ENCODE data around the gene ZBTB20. TPM values are rescaled to one million over a fixed set of nuclear protein-coding genes. Genes with fewer than 3 reads are reported as not detected.
A peak's percentile ranks its signal among the peaks of the same experiment; 100 is the strongest.

ZBTB20 gene
- total RNA-seq, 1 donor from 2014 or later = 23.5 TPM

DNA sequence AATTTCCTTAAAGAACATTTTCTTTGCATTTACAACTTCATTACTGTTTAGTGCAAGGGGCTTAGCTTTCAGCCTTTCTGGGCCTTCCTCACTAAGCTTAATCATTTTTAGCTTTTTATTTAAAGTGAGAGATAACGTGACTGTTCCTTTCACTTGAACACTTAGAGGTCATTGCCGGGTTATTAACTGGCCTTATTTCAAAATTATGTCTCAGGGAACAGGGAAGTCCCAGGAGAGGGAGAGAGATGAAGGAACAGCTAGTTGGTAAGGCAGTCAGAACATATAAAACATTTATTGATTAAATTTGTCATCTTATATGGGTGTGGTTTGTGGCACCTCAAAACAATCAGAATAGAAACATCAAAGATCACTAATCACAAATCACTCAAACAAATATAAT is 584.5 kb downstream of the ZBTB20 start:
- H3K4me3 ChIP-seq (ENCODE audit: low read length in 3 of 3) = no peak overlapping the region
- peaks cover 10 to 21% (median 12%) of the 10 kb centered on the region in 3 donors for H3K4me1 ChIP-seq (ENCODE audit: control insufficient read depth in 3 of 3, insufficient read depth in 3 of 3, low read length in 3 of 3)
- H3K27ac ChIP-seq (ENCODE audit: low read depth, low read length) = no peak overlapping the region
- H3K36me3 ChIP-seq (ENCODE audit: control insufficient read depth in 3 of 3, insufficient read depth in 3 of 3, low read length in 3 of 3) = no peaks in the 10 kb centered on the region
- no peaks in the 10 kb centered on the region for H3K27me3 ChIP-seq (ENCODE audit: control insufficient read depth in 3 of 3, insufficient read depth in 3 of 3, low read length in 3 of 3)
- H3K9me3 ChIP-seq (ENCODE audit: control insufficient read depth in 3 of 3, low read length in 3 of 3) = no peaks in the 10 kb centered on the region
- no peak overlapping the region for H3K9ac ChIP-seq (ENCODE audit: low read depth in 1 of 3, low read length in 3 of 3)

DNA sequence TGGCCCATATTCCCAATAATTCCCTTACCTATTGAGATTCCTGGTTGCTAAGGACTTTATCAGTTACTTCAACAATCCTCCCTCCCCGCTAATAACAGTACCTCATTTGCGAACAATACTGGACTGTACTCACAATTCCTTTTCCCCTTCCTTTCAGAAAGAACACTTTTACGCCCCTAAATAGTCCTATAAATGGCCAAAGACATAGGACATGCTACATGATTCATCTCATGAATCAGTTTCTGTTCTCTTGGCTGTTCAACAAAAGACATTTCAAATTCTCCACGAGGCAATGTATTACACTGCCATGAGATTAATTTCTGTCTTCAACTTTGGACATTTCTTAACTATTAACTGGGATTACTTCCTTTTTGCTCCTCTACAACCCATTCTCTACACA is 588.8 kb downstream of the ZBTB20 start:
- H3K9ac ChIP-seq (ENCODE audit: low read depth in 1 of 3, low read length in 3 of 3) = no peak overlapping the region
- H3K27ac ChIP-seq (ENCODE audit: low read depth, low read length) = peak overlapping the region; percentile 1
- H3K9me3 ChIP-seq (ENCODE audit: control insufficient read depth in 3 of 3, low read length in 3 of 3) = no peaks in the 10 kb centered on the region
- no peaks in the 10 kb centered on the region for H3K36me3 ChIP-seq (ENCODE audit: control insufficient read depth in 3 of 3, insufficient read depth in 3 of 3, low read length in 3 of 3)
- H3K27me3 ChIP-seq (ENCODE audit: control insufficient read depth in 3 of 3, insufficient read depth in 3 of 3, low read length in 3 of 3) = no peaks in the 10 kb centered on the region
- H3K4me1 ChIP-seq (ENCODE audit: control insufficient read depth in 3 of 3, insufficient read depth in 3 of 3, low read length in 3 of 3) = peaks cover 7 to 20% (median 12%) of the 10 kb centered on the region in 3 donors
- no peak overlapping the region for H3K4me3 ChIP-seq (ENCODE audit: low read length in 3 of 3)

DNA sequence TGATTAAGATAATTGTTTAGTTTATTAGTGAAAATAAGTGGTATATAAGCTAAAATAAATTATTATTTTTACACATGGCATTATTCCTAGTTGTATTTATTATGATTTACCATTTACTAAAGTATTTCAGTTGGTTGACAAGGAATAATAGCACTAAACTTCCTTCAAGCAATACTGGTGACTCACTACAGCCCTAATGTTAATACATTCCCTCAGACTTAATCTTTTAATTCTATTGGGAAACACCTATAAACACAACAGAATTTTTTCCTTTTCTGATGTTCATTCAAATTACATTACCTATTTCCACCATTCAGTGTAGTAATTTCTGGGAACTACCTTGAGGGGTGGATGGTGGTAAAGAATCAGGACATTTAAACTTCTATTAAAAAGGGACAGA is 589.3 kb downstream of the ZBTB20 start:
- Histone ChIP-seq H3K4me3 (ENCODE audit: low read length in 3 of 3) (no peak overlapping the region), H3K9me3 (ENCODE audit: control insufficient read depth in 3 of 3, low read length in 3 of 3) (no peaks in the 10 kb centered on the region), H3K27ac (ENCODE audit: low read depth, low read length) (no peak overlapping the region), H3K4me1 (ENCODE audit: control insufficient read depth in 3 of 3, insufficient read depth in 3 of 3, low read length in 3 of 3) (peaks cover 7 to 20% (median 12%) of the 10 kb centered on the region in 3 donors), H3K27me3 (ENCODE audit: control insufficient read depth in 3 of 3, insufficient read depth in 3 of 3, low read length in 3 of 3) (no peaks in the 10 kb centered on the region), H3K9ac (ENCODE audit: low read depth in 1 of 3, low read length in 3 of 3) (no peak overlapping the region), H3K36me3 (ENCODE audit: control insufficient read depth in 3 of 3, insufficient read depth in 3 of 3, low read length in 3 of 3) (no peaks in the 10 kb centered on the region)

DNA sequence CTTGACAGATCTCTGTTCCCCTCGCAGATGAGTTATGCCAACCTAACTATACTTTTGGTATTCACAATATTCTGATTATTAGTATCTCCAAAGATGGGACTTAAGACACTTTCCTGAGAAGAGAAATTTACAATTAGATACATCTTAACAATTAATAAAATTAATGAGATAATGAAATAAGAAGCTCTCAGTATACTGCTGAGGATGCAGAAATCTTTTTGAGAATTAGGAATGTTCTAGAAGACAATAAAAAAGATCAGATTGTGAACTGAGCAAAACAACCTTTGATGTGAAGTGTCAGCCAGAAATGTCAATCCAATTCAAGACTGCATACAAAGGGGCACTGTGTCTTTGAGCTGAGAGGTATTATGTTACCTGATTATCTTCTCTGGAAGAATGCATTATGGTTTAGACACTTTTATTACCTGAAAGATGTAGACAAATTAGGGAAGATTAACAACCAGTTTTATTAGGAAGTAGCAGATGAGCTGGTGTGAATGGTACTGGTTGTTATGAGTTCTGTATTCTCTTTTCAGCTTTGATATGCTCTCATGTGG is 590.4 kb downstream of the ZBTB20 start:
- no peak overlapping the region for H3K4me3 ChIP-seq (ENCODE audit: low read length in 3 of 3)
- H3K9me3 ChIP-seq (ENCODE audit: control insufficient read depth in 3 of 3, low read length in 3 of 3) = no peaks in the 10 kb centered on the region
- peaks cover 7 to 20% (median 12%) of the 10 kb centered on the region in 3 donors for H3K4me1 ChIP-seq (ENCODE audit: control insufficient read depth in 3 of 3, insufficient read depth in 3 of 3, low read length in 3 of 3)
- H3K27me3 ChIP-seq (ENCODE audit: control insufficient read depth in 3 of 3, insufficient read depth in 3 of 3, low read length in 3 of 3) = no peaks in the 10 kb centered on the region
- H3K36me3 ChIP-seq (ENCODE audit: control insufficient read depth in 3 of 3, insufficient read depth in 3 of 3, low read length in 3 of 3) = no peaks in the 10 kb centered on the region
- H3K9ac ChIP-seq (ENCODE audit: low read depth in 1 of 3, low read length in 3 of 3) = no peak overlapping the region
- no peak overlapping the region for H3K27ac ChIP-seq (ENCODE audit: low read depth, low read length)

DNA sequence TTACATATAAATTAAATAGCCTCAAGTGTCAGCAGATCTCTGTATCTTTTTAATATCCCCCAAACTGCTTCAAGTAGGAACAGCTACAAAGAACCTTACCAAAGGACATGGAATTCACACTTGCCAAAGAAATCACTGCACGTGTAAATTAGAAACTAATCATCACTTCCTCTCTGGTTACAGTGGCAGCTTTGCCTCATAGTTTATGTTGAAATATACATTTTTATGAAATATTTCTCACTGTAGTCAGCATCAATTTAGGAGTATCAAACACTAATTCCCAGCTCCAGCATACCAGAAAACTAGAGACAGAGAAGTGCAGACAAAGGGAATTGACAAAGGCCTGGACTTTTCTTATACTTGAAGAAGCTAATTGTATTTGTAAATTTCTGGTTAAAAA is 592.4 kb downstream of the ZBTB20 start:
- no peak overlapping the region for H3K9ac ChIP-seq (ENCODE audit: low read depth in 1 of 3, low read length in 3 of 3)
- no peaks in the 10 kb centered on the region for H3K27me3 ChIP-seq (ENCODE audit: control insufficient read depth in 3 of 3, insufficient read depth in 3 of 3, low read length in 3 of 3)
- H3K9me3 ChIP-seq (ENCODE audit: control insufficient read depth in 3 of 3, low read length in 3 of 3) = no peaks in the 10 kb centered on the region
- H3K27ac ChIP-seq (ENCODE audit: low read depth, low read length) = no peak overlapping the region
- peaks cover 7 to 20% (median 12%) of the 10 kb centered on the region in 3 donors for H3K4me1 ChIP-seq (ENCODE audit: control insufficient read depth in 3 of 3, insufficient read depth in 3 of 3, low read length in 3 of 3)
- H3K4me3 ChIP-seq (ENCODE audit: low read length in 3 of 3) = no peak overlapping the region
- no peaks in the 10 kb centered on the region for H3K36me3 ChIP-seq (ENCODE audit: control insufficient read depth in 3 of 3, insufficient read depth in 3 of 3, low read length in 3 of 3)

DNA sequence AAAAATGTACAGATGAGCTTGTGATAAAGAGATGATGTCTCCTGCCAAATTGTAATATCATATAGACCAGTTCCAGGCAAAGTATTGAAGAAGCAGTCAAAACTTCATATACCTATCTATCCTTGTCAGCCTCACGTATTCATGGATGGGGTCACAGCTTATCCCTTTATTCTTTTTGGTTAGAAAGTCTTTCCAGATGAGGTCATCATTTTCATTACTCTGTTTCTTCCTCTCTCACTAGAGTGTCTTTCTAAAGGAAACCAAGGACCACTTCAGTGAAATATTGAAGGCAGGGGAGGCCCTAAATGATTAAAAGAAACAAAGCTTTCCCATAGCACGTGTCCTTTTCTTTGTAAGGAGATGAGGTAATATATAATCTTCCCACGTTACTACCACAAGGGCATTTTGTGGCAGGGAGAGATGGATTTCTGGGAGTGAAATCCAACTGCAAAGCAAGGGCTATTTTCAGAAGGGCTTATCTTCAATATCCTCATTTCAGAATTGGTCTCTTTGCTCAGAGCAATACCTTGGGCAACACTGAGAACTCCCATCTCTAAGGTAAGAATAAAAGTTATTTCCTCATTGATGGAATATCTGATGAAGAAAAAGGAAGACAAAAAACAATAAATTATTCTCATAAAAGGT is 593.0 kb downstream of the ZBTB20 start:
- Histone ChIP-seq H3K27me3 (ENCODE audit: control insufficient read depth in 3 of 3, insufficient read depth in 3 of 3, low read length in 3 of 3) (no peaks in the 10 kb centered on the region), H3K9me3 (ENCODE audit: control insufficient read depth in 3 of 3, low read length in 3 of 3) (no peaks in the 10 kb centered on the region), H3K4me1 (ENCODE audit: control insufficient read depth in 3 of 3, insufficient read depth in 3 of 3, low read length in 3 of 3) (peaks cover 7 to 20% (median 12%) of the 10 kb centered on the region in 3 donors), H3K36me3 (ENCODE audit: control insufficient read depth in 3 of 3, insufficient read depth in 3 of 3, low read length in 3 of 3) (no peaks in the 10 kb centered on the region), H3K4me3 (ENCODE audit: low read length in 3 of 3) (no peak overlapping the region), H3K27ac (ENCODE audit: low read depth, low read length) (no peak overlapping the region), H3K9ac (ENCODE audit: low read depth in 1 of 3, low read length in 3 of 3) (no peak overlapping the region)

DNA sequence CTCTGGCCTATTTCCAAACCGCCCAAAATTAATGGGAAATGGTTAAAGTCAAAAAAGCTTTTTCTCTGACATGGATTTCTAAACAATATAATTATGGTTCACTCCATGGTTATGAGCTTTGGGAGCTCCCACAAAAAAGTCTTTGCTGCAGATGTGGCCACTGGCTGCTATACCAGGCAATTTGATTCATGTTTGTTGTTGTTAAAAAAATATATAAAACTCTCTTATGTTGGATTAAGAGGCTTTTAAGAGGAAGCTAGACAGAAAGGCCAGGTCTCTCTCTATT is 594.6 kb downstream of the ZBTB20 start:
- Histone ChIP-seq H3K27ac (ENCODE audit: low read depth, low read length) (no peak overlapping the region), H3K36me3 (ENCODE audit: control insufficient read depth in 3 of 3, insufficient read depth in 3 of 3, low read length in 3 of 3) (no peaks in the 10 kb centered on the region), H3K9ac (ENCODE audit: low read depth in 1 of 3, low read length in 3 of 3) (no peak overlapping the region), H3K27me3 (ENCODE audit: control insufficient read depth in 3 of 3, insufficient read depth in 3 of 3, low read length in 3 of 3) (no peaks in the 10 kb centered on the region), H3K4me1 (ENCODE audit: control insufficient read depth in 3 of 3, insufficient read depth in 3 of 3, low read length in 3 of 3) (peaks cover 7 to 12% (median 10%) of the 10 kb centered on the region in 3 donors), H3K4me3 (ENCODE audit: low read length in 3 of 3) (no peak overlapping the region), H3K9me3 (ENCODE audit: control insufficient read depth in 3 of 3, low read length in 3 of 3) (no peaks in the 10 kb centered on the region)

DNA sequence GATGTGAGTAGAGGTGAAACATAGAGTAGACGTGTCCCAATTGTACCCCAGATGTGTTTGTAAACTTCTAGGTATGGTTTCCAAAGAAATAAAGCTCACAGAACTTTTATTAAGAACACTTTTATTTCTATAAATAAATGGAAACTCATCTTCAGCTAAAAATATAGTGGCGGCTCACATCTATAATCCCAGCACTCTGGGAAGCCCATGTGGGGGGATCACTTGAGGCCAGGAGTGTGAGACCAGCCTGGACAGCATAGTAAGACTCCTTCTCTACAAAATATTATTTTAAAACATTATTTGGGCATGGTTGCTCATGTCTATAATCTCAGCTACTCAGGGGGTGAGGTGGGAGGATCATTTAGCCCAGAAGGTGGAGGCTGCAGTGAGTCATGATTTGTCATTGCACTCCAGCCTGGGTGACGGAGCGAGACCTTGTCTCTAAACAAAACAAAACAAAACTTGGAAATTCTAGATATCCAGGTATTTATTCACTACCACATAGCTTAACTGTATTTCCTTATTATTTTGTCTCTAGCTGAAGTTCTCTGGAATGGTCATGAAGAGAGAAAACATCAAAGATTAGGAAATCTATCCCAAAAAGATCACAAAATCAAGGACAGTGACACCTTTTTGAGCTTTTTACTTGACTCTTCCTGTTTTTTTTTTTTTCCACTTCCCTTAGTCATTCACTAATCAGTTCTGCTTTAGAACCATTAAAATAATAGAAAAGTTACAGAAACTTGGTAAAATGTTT is 595.1 kb downstream of the ZBTB20 start:
- Histone ChIP-seq H3K4me1 (ENCODE audit: control insufficient read depth in 3 of 3, insufficient read depth in 3 of 3, low read length in 3 of 3) (peaks cover 7 to 12% (median 10%) of the 10 kb centered on the region in 3 donors), H3K27ac (ENCODE audit: low read depth, low read length) (no peak overlapping the region), H3K36me3 (ENCODE audit: control insufficient read depth in 3 of 3, insufficient read depth in 3 of 3, low read length in 3 of 3) (no peaks in the 10 kb centered on the region), H3K4me3 (ENCODE audit: low read length in 3 of 3) (no peak overlapping the region), H3K27me3 (ENCODE audit: control insufficient read depth in 3 of 3, insufficient read depth in 3 of 3, low read length in 3 of 3) (no peaks in the 10 kb centered on the region), H3K9ac (ENCODE audit: low read depth in 1 of 3, low read length in 3 of 3) (no peak overlapping the region), H3K9me3 (ENCODE audit: control insufficient read depth in 3 of 3, low read length in 3 of 3) (no peaks in the 10 kb centered on the region)

DNA sequence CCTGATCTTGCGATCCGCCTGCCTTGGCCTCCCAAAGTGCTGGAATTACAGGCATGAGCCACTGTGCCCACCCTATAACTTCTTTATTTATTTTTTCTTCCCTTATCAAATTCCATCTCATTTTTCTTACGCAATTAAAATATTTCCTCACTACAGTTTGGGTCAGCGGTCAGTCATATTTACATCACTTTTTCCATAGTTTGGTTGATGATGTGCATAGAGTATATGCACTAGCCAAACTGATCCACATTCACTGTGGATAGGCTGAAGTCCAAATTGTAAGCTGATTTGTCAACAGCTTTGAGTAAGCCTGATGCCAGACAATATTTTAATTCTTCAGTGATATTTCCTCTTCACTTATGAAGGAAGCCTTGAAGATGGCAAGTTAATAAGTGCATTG is 596.9 kb downstream of the ZBTB20 start:
- H3K9me3 ChIP-seq (ENCODE audit: control insufficient read depth in 3 of 3, low read length in 3 of 3) = no peaks in the 10 kb centered on the region
- no peaks in the 10 kb centered on the region for H3K36me3 ChIP-seq (ENCODE audit: control insufficient read depth in 3 of 3, insufficient read depth in 3 of 3, low read length in 3 of 3)
- no peaks in the 10 kb centered on the region for H3K27me3 ChIP-seq (ENCODE audit: control insufficient read depth in 3 of 3, insufficient read depth in 3 of 3, low read length in 3 of 3)
- H3K4me1 ChIP-seq (ENCODE audit: control insufficient read depth in 3 of 3, insufficient read depth in 3 of 3, low read length in 3 of 3) = peaks cover 7 to 12% (median 10%) of the 10 kb centered on the region in 3 donors
- no peak overlapping the region for H3K9ac ChIP-seq (ENCODE audit: low read depth in 1 of 3, low read length in 3 of 3)
- H3K4me3 ChIP-seq (ENCODE audit: low read length in 3 of 3) = no peak overlapping the region
- no peak overlapping the region for H3K27ac ChIP-seq (ENCODE audit: low read depth, low read length)

DNA sequence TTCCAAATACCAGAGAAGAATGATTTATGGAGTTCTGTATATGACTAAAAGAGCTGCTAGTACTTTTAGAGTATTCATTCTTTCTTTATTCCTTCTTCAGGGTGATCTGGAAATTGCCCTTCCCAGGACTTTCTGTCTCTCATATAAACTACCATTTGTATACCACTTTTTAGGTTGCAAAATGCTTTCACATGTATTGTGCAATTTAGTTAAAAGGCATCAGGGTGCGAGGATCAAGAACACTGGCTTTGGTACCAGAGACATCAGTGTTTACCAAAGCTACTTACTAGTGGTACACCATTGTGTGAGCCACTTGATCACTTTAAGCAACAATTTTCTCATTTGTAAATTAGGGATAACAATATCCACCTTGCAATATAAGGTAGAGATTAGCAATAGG is 601.9 kb downstream of the ZBTB20 start:
- H3K4me1 ChIP-seq (ENCODE audit: control insufficient read depth in 3 of 3, insufficient read depth in 3 of 3, low read length in 3 of 3) = no peaks in the 10 kb centered on the region
- H3K36me3 ChIP-seq (ENCODE audit: control insufficient read depth in 3 of 3, insufficient read depth in 3 of 3, low read length in 3 of 3) = no peaks in the 10 kb centered on the region
- H3K27ac ChIP-seq (ENCODE audit: low read depth, low read length) = no peak overlapping the region
- H3K9ac ChIP-seq (ENCODE audit: low read depth in 1 of 3, low read length in 3 of 3) = no peak overlapping the region
- H3K9me3 ChIP-seq (ENCODE audit: control insufficient read depth in 3 of 3, low read length in 3 of 3) = no peaks in the 10 kb centered on the region
- H3K4me3 ChIP-seq (ENCODE audit: low read length in 3 of 3) = no peak overlapping the region
- H3K27me3 ChIP-seq (ENCODE audit: control insufficient read depth in 3 of 3, insufficient read depth in 3 of 3, low read length in 3 of 3) = no peaks in the 10 kb centered on the region
